ENCODE measurements around the gene NET1.

DNA sequence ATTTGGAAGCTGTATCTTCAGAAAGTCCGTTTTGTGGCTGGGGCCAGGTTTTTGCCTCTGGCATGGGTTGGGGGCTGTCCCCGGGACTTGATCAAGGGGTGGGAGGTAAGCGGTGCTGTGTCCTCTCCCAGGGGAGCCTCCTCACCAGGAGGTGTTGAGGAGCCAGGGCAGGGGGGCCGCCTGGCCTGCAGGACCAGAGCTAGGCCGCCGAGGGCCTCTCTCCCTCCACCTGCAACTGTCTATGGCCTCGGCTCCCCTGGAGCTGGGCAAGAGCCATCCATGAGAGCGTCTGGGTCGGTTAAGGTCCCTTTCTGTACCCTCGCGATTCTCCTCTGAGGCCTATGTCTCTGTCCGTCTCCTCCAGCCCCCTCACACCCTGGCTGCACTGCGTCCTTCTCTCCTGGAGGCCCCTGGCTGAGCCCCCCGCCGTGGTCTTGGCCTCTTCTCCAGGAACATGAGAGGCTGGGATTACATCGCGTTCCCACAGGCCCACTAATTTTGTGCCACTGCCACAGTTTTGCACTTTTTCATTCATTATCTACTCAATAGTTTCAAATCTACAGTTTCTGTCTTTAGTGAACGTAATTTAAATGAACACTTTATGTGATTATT is 66.4 kb downstream of the NET1 start:
- TF ChIP-seq, protein P1, sequence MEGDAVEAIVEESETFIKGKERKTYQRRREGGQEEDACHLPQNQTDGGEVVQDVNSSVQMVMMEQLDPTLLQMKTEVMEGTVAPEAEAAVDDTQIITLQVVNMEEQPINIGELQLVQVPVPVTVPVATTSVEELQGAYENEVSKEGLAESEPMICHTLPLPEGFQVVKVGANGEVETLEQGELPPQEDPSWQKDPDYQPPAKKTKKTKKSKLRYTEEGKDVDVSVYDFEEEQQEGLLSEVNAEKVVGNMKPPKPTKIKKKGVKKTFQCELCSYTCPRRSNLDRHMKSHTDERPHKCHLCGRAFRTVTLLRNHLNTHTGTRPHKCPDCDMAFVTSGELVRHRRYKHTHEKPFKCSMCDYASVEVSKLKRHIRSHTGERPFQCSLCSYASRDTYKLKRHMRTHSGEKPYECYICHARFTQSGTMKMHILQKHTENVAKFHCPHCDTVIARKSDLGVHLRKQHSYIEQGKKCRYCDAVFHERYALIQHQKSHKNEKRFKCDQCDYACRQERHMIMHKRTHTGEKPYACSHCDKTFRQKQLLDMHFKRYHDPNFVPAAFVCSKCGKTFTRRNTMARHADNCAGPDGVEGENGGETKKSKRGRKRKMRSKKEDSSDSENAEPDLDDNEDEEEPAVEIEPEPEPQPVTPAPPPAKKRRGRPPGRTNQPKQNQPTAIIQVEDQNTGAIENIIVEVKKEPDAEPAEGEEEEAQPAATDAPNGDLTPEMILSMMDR (IDR thresholded peaks at IDR 0.05), result no peak
- TF ChIP-seq POLR2A (IDR thresholded peaks at IDR 0.05), result no peak

Measured in thyroid gland (tissue), 4 donors.